22Rv1 (cell line): ENCODE data around the gene TSPO2.

Experiments
- CTCF ChIP-seq: fragments of 450-650 bp; IDR thresholded peaks from 2 replicates; pipeline ENCODE4 v1.5.1; 2017; ENCODE audit warnings: mild to moderate bottlenecking
- ZFX ChIP-seq: fragments of 450-650 bp; IDR thresholded peaks from 2 replicates; pipeline ENCODE4 v1.6.1; 2017; ENCODE audit warnings: antibody characterized with exemption, borderline replicate concordance

- no peak for TF ChIP-seq CTCF
- no peak for TF ChIP-seq ZFX
Observed at GRCh38 chr6:41047306-41047705, 5.0 kb downstream of the TSPO2 start.
